Measurements from ENCODE around the gene AOPEP. TPM values are rescaled to one million over a fixed set of nuclear protein-coding genes. Genes with fewer than 3 reads are reported as not detected.
A peak's percentile ranks its signal among the peaks of the same experiment; 100 is the strongest.

Gene AOPEP
- total RNA-seq, 6 experiments from 2014 or later: 36.6 to 110 (median 63.3) TPM

DNA sequence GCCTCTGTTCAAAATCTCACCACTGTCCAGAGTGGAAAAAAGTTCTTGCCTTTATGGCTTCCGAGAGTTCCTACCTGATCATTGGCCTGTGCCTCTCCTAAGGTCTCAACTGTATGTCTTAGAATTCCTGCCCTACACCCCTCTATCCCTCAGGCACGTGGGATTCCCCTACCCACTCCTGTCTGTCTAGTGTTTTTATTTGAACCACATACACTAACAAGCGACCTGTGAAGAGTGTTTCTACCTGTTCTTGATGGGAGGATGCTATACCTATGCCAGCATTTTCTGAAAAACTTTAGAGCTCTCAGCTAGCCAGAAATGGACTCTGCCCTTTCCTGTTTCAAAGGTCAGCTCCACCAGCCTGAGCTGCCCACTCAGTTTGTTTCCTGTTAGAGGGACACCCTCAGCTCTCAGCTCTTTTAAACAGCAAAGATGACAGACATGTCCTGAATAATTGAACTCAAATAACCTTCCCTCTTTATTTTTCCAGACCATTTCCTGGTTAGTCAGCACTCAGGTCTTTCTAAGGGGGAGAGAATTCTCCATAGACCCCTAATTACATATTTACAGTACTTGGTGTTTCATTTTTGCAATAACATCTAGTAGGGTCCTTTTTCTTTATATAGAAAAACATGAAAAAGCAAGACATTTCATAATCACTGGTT lies 214.8 kb downstream of the AOPEP start:
- intact Hi-C loops (cut with DNase I): no loop called here
- Histone ChIP-seq H3K4me1 (peaks cover 0 to 22% (median 11%) of the 10 kb centered on the region in 4 donors), H3K9me3 (no peaks in the 10 kb centered on the region), H3K27me3 (no peaks in the 10 kb centered on the region), H3K4me3 (no peak overlapping the region), H3K27ac (peak overlapping the region; percentile 61 to 77 (median 75)), H3K36me3 (no peaks in the 10 kb centered on the region)
- 26% methylated on average over 2 of the region's 3 CpGs for WGBS (ENCODE audit: insufficient coverage, low coverage, low lambda C conversion rate, missing lambda C conversion rate)
- peak; percentile 27 for TF ChIP-seq POLR2A (IDR thresholded peaks at IDR 0.05)
- TF ChIP-seq, protein P1, sequence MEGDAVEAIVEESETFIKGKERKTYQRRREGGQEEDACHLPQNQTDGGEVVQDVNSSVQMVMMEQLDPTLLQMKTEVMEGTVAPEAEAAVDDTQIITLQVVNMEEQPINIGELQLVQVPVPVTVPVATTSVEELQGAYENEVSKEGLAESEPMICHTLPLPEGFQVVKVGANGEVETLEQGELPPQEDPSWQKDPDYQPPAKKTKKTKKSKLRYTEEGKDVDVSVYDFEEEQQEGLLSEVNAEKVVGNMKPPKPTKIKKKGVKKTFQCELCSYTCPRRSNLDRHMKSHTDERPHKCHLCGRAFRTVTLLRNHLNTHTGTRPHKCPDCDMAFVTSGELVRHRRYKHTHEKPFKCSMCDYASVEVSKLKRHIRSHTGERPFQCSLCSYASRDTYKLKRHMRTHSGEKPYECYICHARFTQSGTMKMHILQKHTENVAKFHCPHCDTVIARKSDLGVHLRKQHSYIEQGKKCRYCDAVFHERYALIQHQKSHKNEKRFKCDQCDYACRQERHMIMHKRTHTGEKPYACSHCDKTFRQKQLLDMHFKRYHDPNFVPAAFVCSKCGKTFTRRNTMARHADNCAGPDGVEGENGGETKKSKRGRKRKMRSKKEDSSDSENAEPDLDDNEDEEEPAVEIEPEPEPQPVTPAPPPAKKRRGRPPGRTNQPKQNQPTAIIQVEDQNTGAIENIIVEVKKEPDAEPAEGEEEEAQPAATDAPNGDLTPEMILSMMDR (IDR thresholded peaks at IDR 0.05): no peak
- ATAC-seq (peak; percentile 88 to 97 (median 96)), DNase-seq (peak in 2 of 3 donors; percentile 47 to 80)

DNA sequence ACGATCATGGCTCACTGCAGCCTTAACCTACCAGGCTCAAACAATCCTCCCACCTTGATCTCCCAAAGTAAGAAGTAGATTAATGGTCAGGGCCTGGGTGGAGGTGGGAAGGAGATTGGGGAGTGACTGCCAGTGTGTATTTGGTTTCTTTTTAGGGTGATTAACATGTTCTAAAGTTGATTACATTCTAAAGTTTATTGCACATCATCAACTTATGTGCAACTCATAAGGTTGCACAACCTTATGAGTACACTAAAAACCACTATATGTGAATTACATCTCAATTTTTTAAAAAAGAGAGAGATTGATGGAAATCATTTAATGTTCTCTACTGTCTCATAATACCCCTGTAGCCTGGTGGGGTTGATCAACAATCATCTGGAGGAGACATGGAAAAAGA lies 218.1 kb downstream of the AOPEP start:
- DNase-seq: no peak
- Histone ChIP-seq H3K4me3 (no peak overlapping the region), H3K27me3 (no peaks in the 10 kb centered on the region), H3K9me3 (no peaks in the 10 kb centered on the region), H3K27ac (no peak overlapping the region), H3K4me1 (peaks cover 0 to 22% (median 11%) of the 10 kb centered on the region in 4 donors), H3K36me3 (no peaks in the 10 kb centered on the region)
- intact Hi-C loops (cut with DNase I): no loop called here
- TF ChIP-seq POLR2A (IDR thresholded peaks at IDR 0.05): no peak
- TF ChIP-seq, protein P1 (IDR thresholded peaks at IDR 0.05): no peak
- ATAC-seq: no peak
- WGBS (ENCODE audit: insufficient coverage, low coverage, low lambda C conversion rate, missing lambda C conversion rate): 100% methylated on average over 1 of the region's 1 CpG

DNA sequence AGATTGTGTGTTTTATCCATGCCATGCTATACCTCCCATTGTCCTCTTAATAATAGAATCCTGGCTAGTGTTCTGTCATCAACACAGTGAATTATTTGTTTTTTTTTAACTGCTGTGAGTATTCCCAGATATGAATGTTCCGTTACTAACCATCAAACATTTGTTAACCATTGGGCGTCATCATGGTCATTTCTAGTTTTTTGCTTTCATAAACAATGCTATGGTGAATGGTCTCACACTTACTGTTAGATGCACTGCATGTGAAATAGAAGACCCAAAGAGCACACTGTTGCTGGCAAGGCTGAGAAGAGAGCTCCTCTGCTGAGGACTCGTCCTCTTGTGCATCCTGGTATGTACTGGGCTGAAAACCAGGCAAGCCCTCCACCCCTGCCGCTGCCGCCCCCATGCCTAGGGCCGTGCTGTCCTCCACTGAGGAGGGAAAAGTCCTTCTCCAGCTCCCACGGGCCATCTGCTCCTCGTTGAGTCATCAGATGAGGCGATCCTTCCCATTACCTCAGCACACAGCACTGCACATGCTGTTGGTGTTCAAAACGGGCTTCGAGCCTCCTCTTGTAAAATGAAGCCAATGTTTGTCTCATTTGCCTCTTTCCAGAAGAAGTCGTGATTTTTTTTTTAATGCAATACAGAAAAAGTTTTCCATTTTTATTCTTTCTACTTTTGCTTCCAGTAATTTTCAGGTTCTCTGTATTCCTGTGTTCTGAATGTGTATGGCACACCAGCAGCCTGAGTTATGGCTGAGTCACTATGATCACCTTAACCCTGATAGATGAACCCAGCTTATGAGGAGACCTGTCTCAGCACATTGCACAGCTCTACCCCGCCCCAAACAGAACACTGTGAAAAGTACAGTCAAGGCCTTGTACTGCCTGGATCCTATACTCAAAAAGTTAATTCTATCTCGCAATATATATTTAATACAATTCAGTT lies 219.0 kb downstream of the AOPEP start:
- no peak for DNase-seq
- ATAC-seq: peak in 1 of 4 donors; percentile 40
- no peaks in the 10 kb centered on the region for H3K27me3 ChIP-seq
- H3K4me3 ChIP-seq: no peak overlapping the region
- no peaks in the 10 kb centered on the region for H3K9me3 ChIP-seq
- H3K4me1 ChIP-seq: peaks cover 0 to 26% (median 12%) of the 10 kb centered on the region in 4 donors
- WGBS (ENCODE audit: insufficient coverage, low coverage, low lambda C conversion rate, missing lambda C conversion rate): 79% methylated on average over 12 of the region's 14 CpGs
- no peak overlapping the region for H3K27ac ChIP-seq
- no peak for TF ChIP-seq POLR2A (IDR thresholded peaks at IDR 0.05)
- TF ChIP-seq, protein P1 (IDR thresholded peaks at IDR 0.05): no peak
- intact Hi-C loops (cut with DNase I): no loop called here
- H3K36me3 ChIP-seq: no peaks in the 10 kb centered on the region

DNA sequence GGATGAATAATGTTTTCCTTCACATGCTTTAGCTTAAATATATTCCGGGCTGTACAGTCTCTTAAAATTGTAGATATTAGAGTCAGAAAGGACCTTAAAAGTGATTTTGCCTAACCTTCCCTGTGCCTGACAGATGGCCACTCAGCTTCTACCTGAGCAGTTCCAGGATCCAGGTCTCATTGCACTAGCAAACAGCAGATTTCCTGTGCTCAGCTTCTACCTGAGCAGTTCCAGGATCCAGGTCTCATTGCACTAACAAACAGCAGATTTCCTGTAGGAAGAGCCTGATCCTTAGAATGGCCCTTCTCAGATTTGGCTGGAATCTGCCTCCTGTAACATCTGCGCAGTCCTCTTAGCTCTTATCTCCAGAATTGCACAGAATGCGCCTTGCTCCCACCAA lies 219.8 kb downstream of the AOPEP start:
- Histone ChIP-seq H3K36me3 (no peaks in the 10 kb centered on the region), H3K4me1 (peaks cover 0 to 22% (median 10%) of the 10 kb centered on the region in 4 donors), H3K9me3 (no peaks in the 10 kb centered on the region), H3K4me3 (no peak overlapping the region), H3K27me3 (no peaks in the 10 kb centered on the region), H3K27ac (no peak overlapping the region)
- no peak for DNase-seq
- ATAC-seq: no peak
- intact Hi-C loops (cut with DNase I): no loop called here
- TF ChIP-seq, protein P1 (IDR thresholded peaks at IDR 0.05): no peak
- TF ChIP-seq POLR2A (IDR thresholded peaks at IDR 0.05): no peak
- WGBS (ENCODE audit: insufficient coverage, low coverage, low lambda C conversion rate, missing lambda C conversion rate): 96% methylated on average over 3 of the region's 3 CpGs
